ENCODE measurements around the gene ASTN2.

GRCh38 chr9:117008461-117008860, 406.4 kb downstream of the ASTN2 start:
- no peak for TF ChIP-seq YY1 (IDR thresholded peaks at IDR 0.05; ENCODE audit: insufficient read depth, insufficient read length)
- TF ChIP-seq ZNF274 (IDR thresholded peaks at IDR 0.05; ENCODE audit: low read depth, low read length): no peak

All from NT2/D1 (cell line).